ENCODE measurements around the gene ADH7.
"Not testable (repeated sequence)": the region's sequence is repeated elsewhere in the genome, so short reads cannot be mapped to it uniquely, and the experiment has no call there.

ADH7 gene

DNA sequence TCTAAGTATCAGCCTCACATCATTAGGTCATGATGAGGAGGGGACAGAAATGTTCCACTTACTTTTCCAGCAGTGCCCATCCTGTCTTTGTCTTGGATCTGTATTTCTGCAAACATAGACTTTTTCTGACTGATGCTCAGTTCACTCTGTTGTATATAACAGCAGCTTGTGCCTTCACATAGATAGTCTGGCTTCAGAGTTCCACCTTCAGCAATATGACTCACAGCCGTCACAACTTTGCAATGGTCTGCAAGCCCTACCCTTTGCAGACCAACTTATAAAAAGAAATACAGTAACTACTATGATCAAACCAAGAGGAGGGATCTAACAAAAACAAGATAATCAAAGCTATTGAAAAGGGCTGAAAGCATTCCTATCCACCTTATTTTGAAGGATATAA is at the start of gene ADH7:
Gene ADH7 (minus strand): TSS at position 189 of the 400 bp plus-strand sequence. CDS start 109 bp downstream, at position 80.
- no peak for FAIRE-seq

DNA sequence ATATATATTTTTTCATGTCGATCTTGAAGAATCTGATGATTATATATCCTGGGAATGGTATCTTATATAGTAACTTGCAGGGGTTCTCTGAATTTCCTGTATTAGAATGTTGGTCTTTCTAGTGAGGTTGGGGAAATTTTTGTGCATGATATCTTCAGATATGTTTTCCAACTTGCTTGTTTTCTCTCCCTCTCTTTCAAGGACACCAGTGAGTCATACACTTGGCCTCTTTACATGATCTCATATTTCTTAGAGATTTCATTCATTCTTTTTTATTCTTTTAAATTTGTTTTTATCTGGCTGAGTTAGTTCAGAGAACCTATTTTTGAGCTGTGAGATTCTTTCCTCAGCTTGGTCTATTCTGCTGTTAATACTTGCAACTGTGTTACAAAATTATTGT is 48.5 kb upstream of the ADH7 start:
- FAIRE-seq, result no peak

DNA sequence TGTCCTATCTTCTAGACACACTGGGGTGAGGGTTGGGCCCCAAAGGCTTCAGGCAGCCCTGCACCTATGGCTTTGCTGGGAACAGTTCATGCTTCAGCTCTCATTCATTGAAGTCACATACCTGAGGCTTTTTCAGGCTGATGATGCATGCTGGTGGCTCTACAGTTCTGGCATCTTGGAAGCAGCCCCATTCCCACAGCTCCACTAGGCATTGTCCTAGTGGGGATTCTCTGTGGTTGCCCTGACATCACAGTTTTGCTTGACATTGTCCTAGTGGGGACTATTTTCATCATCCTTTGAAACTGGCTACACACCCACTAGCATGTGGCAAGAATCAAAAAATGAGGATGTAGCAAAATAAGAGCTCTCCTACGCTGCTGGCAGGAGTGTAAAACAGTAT is 38.0 kb upstream of the ADH7 start:
- FAIRE-seq, result no peak

DNA sequence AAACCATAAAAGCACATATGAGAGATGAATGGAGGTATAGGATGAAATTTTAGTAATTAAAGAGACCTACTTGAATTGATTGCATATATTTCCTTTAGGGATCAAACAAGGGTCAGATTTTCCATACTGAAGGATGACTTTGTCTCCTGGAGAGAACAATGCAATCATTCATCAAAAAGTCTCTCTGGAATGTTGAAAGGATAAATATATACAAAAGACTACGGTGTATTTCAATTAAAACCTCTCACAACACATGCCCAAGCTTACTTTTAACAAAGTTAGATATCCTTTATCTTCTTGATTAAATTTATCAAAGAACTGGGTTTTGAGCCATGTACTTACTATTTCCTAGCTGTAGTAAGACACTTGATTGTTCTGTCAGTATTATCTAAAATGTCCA is 36.8 kb upstream of the ADH7 start:
- FAIRE-seq, result no peak

DNA sequence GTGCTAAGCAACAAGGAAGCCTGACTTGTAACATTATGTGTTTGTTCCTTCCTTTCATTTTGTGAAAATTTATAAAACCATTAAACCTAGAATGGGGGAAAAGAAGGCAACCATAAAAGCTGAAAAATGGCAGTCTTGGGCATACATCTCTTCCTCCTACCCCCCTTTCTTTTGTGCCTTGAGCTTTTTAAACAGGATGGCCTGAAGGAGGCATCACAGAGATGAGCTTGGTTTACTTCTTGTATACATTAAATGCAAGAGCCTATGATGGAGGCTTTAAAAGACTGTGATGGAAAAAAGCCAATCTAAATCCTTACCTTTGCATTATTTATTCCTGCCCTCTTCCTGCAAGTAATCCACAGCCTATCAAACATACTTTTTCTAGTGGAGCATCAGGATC is 36.2 kb upstream of the ADH7 start:
- no peak for FAIRE-seq

DNA sequence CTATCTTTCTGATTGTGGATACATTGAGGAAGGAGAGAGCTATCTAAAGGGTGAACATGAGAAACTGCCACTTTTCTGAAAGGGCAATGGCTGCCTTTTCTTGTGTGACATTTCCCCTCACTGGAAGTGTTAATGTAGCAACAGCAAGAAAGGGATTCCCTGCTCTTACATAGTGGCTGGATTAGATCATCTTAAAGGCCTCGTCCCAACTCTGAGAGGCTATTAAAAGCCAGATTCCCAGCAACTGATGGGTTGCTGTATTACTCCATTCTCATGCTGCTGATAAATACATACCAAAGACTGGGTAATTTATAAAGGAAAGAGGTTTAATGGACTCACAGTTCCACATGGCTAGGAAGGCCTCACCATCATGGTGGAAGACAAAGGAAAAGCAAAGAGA is 33.7 kb upstream of the ADH7 start:
- no peak for FAIRE-seq

DNA sequence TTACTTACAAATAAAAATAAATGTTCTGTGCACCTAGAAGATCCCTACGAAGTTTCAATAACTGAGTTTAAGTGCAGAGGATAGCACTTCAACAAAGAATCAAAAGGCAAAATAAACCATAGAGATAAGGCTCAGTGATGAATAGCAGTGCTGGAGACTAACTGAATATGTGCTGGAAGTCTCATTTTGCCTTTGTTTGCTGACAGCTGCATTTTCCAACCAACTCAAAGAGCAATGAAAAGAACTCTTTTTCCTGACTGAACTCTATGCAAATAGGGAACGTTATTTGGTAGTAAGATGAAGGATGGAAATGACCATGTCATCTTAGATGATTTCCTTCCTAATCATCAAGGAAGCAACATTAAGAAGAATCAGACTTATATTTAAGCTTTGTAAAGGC is 32.7 kb upstream of the ADH7 start:
- FAIRE-seq, result no peak

DNA sequence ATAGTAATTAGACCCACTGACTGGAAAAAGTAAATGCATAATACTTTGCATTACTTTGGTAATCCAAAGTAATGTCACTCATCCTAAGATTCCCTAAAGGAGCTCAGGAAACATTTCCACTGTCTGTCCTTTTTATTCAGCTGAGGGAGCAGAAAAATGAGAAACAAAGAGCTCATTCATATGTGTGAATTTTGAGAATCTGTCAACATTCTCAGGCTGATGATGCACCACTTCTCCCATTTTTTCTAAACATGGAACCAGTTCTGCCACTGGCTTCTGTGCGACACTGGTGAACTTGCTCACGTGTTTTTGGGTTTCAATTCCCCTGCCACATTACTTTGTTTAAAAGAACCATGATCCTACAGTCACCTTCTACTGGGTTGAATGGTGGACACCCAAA is 28.4 kb upstream of the ADH7 start:
- FAIRE-seq, result no peak

DNA sequence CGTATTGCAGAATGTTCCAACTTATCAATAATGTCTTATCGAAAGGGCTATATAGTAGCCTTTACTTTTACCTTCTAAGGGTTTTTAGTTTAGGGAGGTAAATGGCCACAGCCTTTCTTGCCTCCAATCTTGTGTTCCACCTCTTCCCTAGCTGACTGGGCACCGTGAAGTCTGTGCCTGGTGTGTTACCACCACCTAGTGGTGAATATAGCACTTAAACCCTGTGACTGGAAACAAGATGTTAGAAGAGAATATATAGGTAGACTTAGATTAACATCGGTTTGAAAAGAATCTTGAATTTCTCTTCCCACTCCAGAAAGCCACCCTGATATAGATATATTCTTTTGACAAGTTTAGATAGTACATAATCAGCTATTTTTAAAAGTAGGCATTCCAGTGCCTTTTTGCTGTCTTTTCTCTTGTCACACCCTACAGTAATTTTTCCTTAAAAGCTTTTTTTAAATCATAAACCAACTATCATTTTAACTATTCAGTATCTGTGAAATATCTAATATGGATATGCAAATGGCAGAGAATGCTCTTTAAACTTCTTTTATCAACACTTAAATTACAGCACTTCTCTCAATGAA is 27.8 kb upstream of the ADH7 start:
- FAIRE-seq, result peak; percentile 92

DNA sequence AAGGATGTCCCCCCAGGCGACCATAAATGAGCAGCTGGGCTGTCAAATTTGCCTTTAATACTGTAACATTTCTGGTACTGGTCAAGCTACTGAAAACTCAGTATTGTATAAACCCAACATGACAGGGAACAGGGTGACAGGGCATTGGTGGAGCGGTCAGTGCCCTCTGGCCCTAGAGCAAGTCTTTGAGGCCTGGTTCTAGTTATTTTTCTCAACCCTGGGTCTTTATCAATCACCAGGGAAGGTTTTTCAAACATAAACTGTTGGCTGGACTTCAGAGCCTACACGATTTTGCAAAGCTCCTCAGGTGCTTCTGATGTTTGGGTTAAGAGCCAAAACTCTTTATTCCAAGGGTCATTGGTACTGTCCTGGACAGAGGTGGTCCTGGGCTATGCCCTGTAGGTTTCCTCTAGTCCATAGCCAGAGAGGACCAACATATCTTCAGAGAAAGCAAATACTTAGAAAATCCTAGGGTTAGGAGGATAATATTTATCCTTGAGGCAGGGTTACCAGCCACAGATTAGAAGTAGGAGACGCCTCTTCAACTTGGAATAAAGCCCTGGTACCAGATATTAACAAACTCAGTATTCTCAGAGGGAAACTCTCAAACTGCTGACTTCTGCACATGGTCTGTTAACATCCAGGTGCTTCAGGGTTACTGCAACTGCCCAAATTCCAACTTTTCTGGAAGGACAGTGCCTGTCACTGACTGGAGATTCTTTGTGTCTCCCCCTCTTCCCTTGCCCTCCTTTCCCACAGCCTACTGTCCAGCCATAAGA is 26.7 kb upstream of the ADH7 start:
- no peak for FAIRE-seq

DNA sequence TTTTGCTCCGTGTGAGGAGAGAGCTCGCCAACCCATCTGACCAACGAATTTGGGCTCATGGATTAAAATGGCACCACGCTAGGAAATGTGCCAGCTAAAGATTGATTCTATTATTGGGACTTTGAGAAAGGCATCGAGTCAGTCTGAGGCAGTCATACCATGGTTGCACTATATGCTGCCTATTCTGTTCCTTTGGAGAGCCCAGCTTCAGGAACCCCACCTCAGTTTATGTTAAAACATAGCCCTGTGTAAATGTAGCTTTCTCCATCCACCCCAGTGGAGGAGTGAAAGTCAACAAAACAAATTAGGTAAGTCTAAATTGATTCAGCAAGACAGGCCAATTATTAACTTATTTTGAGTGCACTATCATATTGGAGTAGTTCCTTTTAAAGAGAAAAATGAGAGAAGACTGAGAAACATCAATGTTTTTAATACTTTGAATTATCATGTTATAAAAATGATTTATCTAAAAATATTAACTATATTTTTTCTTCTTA is 24.5 kb upstream of the ADH7 start:
- no peak for FAIRE-seq

DNA sequence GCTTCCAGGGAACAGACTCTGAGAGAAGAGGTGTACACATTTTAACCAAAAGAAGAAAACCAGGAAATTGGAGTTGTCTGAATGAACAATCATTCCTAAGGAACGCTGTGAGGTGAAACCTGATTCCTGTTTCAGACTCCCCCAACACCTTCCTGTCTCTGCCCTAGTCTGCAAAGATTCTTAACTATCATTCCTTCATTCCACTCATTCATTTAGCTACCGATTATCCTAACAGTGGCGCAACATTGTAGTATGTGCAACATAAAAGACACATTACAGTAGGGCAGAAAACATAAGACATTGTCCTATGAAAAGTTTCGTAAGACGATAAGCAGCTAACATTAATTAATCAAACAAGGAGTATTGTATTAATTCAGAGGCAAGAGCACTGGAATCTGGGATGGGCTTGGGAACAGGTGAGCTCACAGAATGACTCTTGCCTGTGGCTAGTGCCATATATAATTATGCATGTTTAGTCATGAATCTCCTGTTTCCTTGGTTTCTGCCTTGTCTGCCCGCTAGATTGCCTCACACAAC is 23.8 kb upstream of the ADH7 start:
- FAIRE-seq, result no peak

DNA sequence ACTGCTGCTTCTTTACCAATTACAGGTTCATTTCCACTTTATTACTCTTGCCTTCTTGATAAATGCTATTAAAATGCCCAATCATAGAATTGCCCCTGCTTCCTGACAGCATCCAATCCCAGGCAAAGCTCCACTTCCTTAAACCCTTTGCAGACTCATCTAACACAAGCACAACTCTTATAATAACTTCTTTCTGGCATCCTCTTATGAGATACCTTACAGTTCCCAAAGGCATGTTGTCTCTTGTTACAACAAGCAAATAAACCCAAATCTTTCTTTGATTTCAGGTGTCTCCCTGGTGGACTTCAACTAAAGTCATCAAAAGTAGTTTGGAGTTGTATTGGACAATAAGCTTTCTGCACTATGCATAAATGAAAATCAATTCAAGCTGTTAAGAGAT is 22.5 kb upstream of the ADH7 start:
- FAIRE-seq, result no peak

DNA sequence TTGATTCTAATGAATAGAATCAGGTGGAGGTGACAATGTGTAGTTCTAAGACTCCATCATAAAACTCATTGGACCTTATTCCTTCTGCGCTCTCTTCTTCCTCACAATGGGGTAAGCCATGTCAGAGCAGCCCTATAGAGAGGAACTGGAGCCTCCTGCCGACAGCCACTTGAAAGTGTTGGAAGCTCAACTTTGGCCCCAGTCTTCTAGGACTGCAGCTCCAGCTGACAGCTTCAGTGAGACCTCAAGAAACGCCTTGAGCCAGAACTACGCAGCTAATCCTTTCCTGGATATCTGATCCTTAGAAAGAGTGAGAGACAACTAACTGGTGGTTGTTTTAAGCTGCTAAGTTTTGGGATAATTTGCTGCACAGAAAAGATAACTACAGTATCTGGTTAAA is 22.1 kb upstream of the ADH7 start:
- no peak for FAIRE-seq

DNA sequence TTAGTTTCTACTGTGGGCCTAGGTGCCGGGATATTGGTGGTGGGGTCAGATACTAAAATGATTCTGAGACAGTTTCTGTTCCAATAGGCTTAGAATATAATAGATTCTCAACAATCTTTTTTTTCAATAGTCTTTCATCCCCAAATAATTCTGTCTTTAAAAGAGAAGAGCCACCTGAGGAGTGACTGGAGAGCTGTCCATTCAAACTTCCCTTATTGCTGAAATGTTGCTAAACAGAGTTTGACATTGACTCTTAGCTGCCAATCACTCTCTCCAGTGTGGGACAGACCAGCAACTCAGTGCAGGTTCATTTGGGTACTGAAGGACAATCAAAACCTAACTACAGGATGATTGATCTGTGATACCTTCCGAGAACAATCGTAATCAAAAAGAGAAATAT is 12.4 kb upstream of the ADH7 start:
- FAIRE-seq, result no peak

DNA sequence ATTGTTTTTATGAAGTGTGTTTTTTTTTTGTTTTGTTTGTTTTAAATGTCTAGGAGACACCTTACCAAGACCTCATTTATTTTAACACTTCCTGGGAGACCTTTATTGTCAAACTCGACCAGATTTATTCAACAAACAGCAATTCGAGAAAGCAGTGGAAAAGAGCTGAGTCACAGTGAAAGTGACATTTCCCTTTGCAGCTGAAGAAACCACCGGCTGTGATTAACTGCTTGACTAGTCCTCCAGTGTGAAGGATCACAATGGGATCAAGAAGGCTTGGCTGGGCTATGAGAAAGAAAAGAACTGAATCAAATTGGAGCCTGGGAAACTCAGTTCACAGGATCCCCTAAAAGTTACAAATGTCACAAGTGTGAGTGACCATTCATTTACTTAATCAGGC is 11.9 kb upstream of the ADH7 start:
- no peak for FAIRE-seq

DNA sequence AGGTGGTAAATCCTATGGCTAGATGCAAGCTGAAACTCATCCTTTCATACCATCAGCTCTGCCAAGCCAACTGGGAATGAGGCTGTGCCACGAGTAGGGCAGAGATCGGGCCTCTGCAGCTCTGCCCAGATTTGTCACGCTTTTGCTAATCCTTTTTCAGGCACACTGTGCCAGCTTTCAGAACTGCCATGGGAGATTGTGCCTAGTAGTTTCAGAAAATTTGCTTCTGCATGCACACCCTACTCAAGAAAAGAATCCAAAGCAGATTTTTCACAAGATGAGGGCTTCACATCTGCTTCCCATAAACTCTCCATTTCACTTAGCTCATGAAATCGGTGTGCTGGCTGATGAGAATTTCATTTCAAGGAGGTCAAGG is 3.3 kb upstream of the ADH7 start:
- no peak for FAIRE-seq

DNA sequence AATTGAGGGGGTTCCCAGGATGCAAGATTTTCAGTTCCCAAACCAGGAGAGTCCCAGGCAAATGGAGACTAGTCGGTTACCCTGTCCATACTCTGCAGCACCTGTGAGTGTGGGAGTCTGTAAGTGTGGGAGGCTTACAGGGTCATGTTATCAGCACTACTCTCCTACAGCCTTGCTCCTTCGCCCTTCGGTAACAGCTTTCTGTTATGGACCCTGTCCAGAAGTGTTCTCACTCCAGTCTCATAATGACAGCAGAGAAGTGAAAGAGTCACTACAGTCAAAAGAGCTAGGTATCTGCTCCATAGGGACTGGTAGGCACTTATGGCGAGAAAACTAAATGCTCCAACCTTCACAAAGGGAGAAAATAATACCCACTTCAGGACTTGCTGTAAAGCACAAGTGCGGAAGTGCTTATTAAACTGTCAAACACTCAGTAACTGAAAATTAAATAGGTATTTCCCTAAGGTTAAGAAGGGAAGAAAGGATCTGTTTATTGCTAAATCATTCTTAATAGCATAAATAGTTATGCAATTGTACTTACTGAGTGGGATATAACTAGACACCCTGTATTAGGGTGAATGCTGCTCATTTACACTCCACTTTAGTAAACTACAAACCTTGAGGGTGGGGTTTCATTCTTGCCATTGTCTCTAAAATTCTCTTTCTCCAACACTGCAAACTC is 2.7 kb upstream of the ADH7 start:
- no peak for FAIRE-seq

DNA sequence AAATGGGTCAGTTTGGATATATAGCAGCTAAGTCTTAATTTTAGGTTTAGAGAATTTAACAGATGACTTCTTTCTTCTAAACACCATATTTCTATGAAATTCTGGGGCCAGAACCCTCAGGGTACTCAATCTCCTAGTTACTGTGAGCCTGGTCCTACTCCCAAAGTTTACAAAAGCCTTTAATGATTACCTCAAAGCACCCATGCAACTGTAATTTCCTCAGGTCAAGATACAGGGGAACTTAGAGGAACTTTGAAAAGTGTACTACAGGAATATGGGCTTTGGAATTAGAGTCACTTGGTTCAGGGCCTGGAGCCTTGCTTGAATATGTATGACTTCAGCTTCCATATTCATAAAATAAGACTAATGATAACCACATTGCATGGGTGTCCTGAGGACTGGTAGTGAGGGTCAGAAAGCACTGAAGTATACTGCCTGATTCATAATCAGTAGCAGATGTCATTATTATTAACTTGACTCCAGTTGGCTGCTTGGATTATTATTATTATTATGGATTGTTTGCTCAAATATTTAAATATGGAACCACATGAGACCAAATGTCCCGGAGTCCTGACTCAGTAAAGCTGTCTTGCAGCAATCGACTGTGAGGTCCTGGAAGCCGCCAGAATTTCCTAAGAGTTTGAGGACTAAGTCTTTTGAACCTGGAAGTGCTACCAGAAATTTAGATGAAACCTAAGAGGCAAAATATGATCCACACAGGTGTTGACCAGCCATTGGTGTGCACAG is 2.0 kb upstream of the ADH7 start:
- no peak for FAIRE-seq

DNA sequence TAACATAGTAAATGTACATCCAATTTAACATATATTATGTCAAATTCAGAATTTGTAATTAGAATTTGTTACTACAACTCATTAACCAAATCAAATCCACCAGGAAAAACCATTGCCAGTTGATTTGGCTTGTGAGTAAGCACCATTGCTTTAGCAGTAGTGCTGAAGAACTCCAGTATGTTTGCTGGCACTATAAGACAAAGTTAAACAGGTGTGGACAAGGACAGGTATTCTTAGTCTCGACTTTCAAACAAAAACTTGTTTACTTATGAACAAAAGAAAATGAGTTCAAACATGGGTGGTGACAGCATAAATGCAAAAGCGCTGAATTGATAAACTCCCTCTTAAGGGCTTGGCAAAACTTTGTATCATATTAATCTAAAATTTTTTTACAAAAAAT is 1.3 kb upstream of the ADH7 start:
- FAIRE-seq, result no peak

DNA sequence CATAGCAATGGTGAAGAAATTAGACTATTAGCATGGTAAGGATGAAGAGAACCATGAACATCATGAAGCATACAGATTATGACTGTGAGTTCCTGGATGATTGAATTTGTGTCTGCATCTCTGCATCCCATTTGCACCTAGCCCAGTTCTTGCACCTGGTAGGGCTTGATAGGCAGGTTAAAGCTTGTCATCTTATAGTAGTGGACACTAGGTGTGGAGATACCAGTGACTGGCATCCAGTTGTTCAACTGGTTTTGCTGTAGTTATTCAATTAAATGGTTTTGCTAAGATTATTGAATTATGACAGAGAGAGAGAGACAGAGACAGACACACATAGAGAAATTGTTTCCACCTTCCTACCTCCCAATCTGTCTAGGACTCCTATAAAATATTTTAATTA is 5.0 kb downstream of the ADH7 start:
- no peak for FAIRE-seq

DNA sequence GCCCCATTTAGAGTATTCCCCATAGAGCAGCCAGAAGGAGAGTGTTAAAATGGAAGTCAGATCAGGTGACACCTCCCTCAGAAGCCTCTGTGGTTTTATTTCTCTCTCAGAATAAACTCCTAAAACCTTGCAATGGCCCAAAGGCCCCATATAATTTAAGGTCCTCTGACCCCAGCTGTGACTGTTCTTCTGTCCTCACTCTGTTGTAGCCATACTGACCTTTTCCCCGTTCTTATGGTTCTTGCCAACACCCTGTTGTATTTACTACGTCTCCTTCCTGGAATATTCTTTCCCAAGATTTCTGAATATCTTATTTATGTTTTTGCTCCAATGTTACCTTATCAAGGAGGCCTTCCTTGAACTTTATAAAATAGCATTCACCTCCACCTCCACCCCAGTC is 18.0 kb downstream of the ADH7 start:
- no peak for FAIRE-seq

DNA sequence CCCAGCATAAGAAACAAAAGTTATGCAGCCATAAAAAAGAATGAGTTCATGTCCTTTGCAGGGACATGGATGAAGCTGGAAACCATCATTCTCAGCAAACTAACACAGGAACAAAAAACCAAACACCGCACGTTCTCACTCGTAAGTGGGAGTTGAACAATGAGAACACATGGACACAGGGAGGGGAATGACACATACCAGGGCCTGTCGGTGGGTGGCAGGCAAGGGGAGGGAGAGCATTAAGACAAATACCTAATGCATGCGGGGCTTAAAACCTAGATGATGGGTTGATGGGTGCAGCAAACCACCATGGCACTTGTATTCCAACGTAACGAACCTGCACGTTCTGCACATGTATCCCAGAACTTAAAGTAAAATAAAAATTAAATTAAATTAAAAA is 19.4 kb downstream of the ADH7 start:
- not testable (repeated sequence) for FAIRE-seq

All from A204.1 (cell line).